Ishikawa (cell line): Measurements from ENCODE around the gene CLSTN2.

ENCODE experiments used
- EP300 ChIP-seq: IDR thresholded peaks from 2 replicates; pipeline ENCODE4 v1.6.1; 2012; ENCODE audit warnings: borderline replicate concordance
- TF ChIP-seq, protein P1 (sequence below): IDR thresholded peaks from 2 replicates; pipeline ENCODE4 v1.6.1; 2012

DNA sequence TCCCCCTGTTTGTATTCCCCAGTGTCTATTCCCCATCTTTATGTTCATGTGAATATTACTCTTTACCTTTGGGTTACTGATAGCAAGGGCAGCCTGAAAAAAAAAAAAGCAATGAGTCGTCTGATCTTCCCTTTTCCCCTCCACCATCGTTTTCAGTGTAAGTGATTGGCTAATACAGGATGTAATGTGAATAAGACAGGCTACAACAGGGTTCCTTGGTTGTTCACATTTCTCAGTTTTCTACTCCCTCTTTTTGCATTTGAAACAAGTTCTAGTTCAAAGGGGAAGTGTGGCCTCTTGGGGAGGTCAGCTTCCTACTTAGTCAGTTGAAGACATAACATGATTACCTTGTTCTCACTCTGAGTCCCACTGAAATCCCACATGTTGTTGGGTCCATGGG lies 464.9 kb downstream of the CLSTN2 start:
- TF ChIP-seq, protein P1, sequence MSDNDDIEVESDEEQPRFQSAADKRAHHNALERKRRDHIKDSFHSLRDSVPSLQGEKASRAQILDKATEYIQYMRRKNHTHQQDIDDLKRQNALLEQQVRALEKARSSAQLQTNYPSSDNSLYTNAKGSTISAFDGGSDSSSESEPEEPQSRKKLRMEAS: no peak
- TF ChIP-seq EP300: no peak
